ENCODE measurements around the gene COL17A1.
A peak's percentile ranks its signal among the peaks of the same experiment; 100 is the strongest.

COL17A1 gene

GRCh38 chr10:104096692-104097091 is 11.0 kb upstream of the COL17A1 start:
- no peak for DNase-seq

GRCh38 chr10:104092749-104093148 is 7.1 kb upstream of the COL17A1 start:
- DNase-seq, result no peak

- peak; percentile 51 for DNase-seq
Measured at GRCh38 chr10:104090611-104091010, 4.9 kb upstream of the COL17A1 start.

GRCh38 chr10:104089621-104090020 is 3.9 kb upstream of the COL17A1 start:
- no peak for DNase-seq

- no peak for DNase-seq
Measured at GRCh38 chr10:104088239-104088638, 2.6 kb upstream of the COL17A1 start.

- no peak for DNase-seq
Measured at GRCh38 chr10:104084482-104085142, 1.1 kb downstream of the COL17A1 start.

- DNase-seq, result no peak
Measured at GRCh38 chr10:104081998-104082397, 3.7 kb downstream of the COL17A1 start.

GRCh38 chr10:104080762-104081161 is 4.9 kb downstream of the COL17A1 start:
- DNase-seq, result no peak

GRCh38 chr10:104077663-104078151 is 8.0 kb downstream of the COL17A1 start:
- DNase-seq, result no peak

GRCh38 chr10:104077247-104077646 is 8.4 kb downstream of the COL17A1 start:
- no peak for DNase-seq

GRCh38 chr10:104076743-104077160 is 8.9 kb downstream of the COL17A1 start:
- DNase-seq, result peak; percentile 13

- no peak for DNase-seq
Measured at GRCh38 chr10:104074505-104074904, 11.2 kb downstream of the COL17A1 start.

- DNase-seq, result no peak
Measured at GRCh38 chr10:104072786-104073185, 12.9 kb downstream of the COL17A1 start.

GRCh38 chr10:104069613-104070012 is 16.1 kb downstream of the COL17A1 start:
- no peak for DNase-seq

GRCh38 chr10:104067525-104067924 is 18.2 kb downstream of the COL17A1 start:
- DNase-seq, result no peak

GRCh38 chr10:104066945-104067344 is 18.7 kb downstream of the COL17A1 start:
- DNase-seq, result no peak

GRCh38 chr10:104065748-104066147 is 19.9 kb downstream of the COL17A1 start:
- no peak for DNase-seq

GRCh38 chr10:104061196-104061595 is 24.5 kb downstream of the COL17A1 start:
- no peak for DNase-seq

GRCh38 chr10:104059364-104059763 is 26.3 kb downstream of the COL17A1 start:
- DNase-seq, result no peak

GRCh38 chr10:104057717-104058116 is 28.0 kb downstream of the COL17A1 start:
- DNase-seq, result no peak

GRCh38 chr10:104056619-104057273 is 28.9 kb downstream of the COL17A1 start:
- DNase-seq, result no peak

- DNase-seq, result peak; percentile 73
Measured at GRCh38 chr10:104054430-104054829, 31.2 kb downstream of the COL17A1 start.

- no peak for DNase-seq
Measured at GRCh38 chr10:104053201-104053600, 32.5 kb downstream of the COL17A1 start.

- DNase-seq, result no peak
Measured at GRCh38 chr10:104052431-104052830, 33.2 kb downstream of the COL17A1 start.

Measured in fibroblast of skin of right quadriceps (primary cell).